Kasumi-1 (cell line): ENCODE data around the gene PLA1A.
"Not testable (repeated sequence)": the region's sequence is repeated elsewhere in the genome, so short reads cannot be mapped to it uniquely, and the experiment has no call there.

Experiments used
- DNase-seq, 2 experiments: peaks; one replicate each; lab custom pipeline; 2025; lab: John Stamatoyannopoulos, UW

PLA1A gene

GRCh38 chr3:119579366-119580066, 18.2 kb upstream of the PLA1A start, which contains the start of gene ADPRH:
Gene ADPRH, plus strand, starts transcription at chr3:119579492. Its CDS starts 2,678 bp downstream, at chr3:119582170.
- peak in 1 of 2 experiments; percentile 44 for DNase-seq

- DNase-seq, result peak; percentile 49 to 50
Measured at GRCh38 chr3:119580067-119580760, 17.5 kb upstream of the PLA1A start.

GRCh38 chr3:119582178-119582577, 15.5 kb upstream of the PLA1A start:
- DNase-seq, result no peak

GRCh38 chr3:119585208-119585607, 12.5 kb upstream of the PLA1A start:
- DNase-seq, result no peak

- DNase-seq, result no peak
Measured at GRCh38 chr3:119585856-119586570, 11.7 kb upstream of the PLA1A start.

- no peak for DNase-seq
Measured at GRCh38 chr3:119586733-119587172, 10.9 kb upstream of the PLA1A start.

- DNase-seq, result no peak
Measured at GRCh38 chr3:119588112-119588511, 9.6 kb upstream of the PLA1A start.

- no peak for DNase-seq
Measured at GRCh38 chr3:119589102-119589773, 8.4 kb upstream of the PLA1A start.

GRCh38 chr3:119590706-119591105, 7.0 kb upstream of the PLA1A start:
- DNase-seq, result no peak

- DNase-seq, result no peak
Measured at GRCh38 chr3:119592861-119593260, 4.8 kb upstream of the PLA1A start.

GRCh38 chr3:119594066-119594465, 3.6 kb upstream of the PLA1A start:
- DNase-seq, result no peak

GRCh38 chr3:119594929-119595328, 2.8 kb upstream of the PLA1A start:
- DNase-seq, result not testable (repeated sequence)

GRCh38 chr3:119595639-119596334, 1.9 kb upstream of the PLA1A start:
- DNase-seq, result no peak

- DNase-seq, result no peak
Measured at GRCh38 chr3:119596398-119596797, 1.3 kb upstream of the PLA1A start.

GRCh38 chr3:119598410-119599098, 869 bp downstream of the PLA1A start:
- no peak for DNase-seq

GRCh38 chr3:119599558-119600174, 2.0 kb downstream of the PLA1A start:
- DNase-seq, result no peak

GRCh38 chr3:119600732-119601131, 3.0 kb downstream of the PLA1A start:
- DNase-seq, result peak; percentile 9 to 26

GRCh38 chr3:119601154-119601553, 3.5 kb downstream of the PLA1A start:
- DNase-seq, result no peak

GRCh38 chr3:119602676-119603075, 5.0 kb downstream of the PLA1A start:
- DNase-seq, result no peak

GRCh38 chr3:119604878-119605277, 7.2 kb downstream of the PLA1A start:
- no peak for DNase-seq
